Lung (tissue), 12 donors: ENCODE results near the gene NAALADL2. TPM values are rescaled to one million over a fixed set of nuclear protein-coding genes. Genes with fewer than 3 reads are reported as not detected.
A peak's percentile ranks its signal among the peaks of the same experiment; 100 is the strongest.

Experiments
- ATAC-seq: fragments of 200-7000 bp; cut with Tn5 transposase; one replicate; pipeline ENCODE4 v1.9.1; 2020; ENCODE audit warnings: moderate number of reproducible peaks; ENCODE audit not compliant: insufficient read depth, low FRiP score
- DNase-seq, 3 donors: peaks; one replicate each; pipeline ENCODE4 v3.0.0-alpha.2; 2013 to 2017
- H3K27ac ChIP-seq, 2 donors: one replicate each; pipeline ENCODE4 v1.5.1; 2013; ENCODE audit warnings: mild to moderate bottlenecking in 2 of 2, moderate library complexity in 2 of 2, control low read depth in 1 of 2, inconsistent platforms in 1 of 2, low read depth in 1 of 2, low read length in 1 of 2
- H3K27me3 ChIP-seq, 3 donors: one replicate each; pipeline ENCODE4 v1.5.1; 2013; ENCODE audit warnings: low read length in 2 of 3; ENCODE audit not compliant: control insufficient read depth in 3 of 3, insufficient read depth in 3 of 3
- H3K36me3 ChIP-seq, 4 donors: one replicate each; pipeline ENCODE4 v1.5.1; 2013; ENCODE audit warnings: low read length in 4 of 4, mild to moderate bottlenecking in 1 of 4, moderate library complexity in 1 of 4; ENCODE audit not compliant: control insufficient read depth in 4 of 4, insufficient read depth in 4 of 4
- H3K4me1 ChIP-seq, 5 donors: one replicate each; pipeline ENCODE4 v1.5.1; 2013; ENCODE audit warnings: low read length in 5 of 5, mild to moderate bottlenecking in 2 of 5, moderate library complexity in 1 of 5; ENCODE audit not compliant: control insufficient read depth in 5 of 5, insufficient read depth in 5 of 5
- H3K4me3 ChIP-seq: one replicate; pipeline ENCODE4 v1.5.1; 2013; ENCODE audit warnings: mild to moderate bottlenecking, control low read depth, moderate library complexity
- H3K9ac ChIP-seq, 2 donors: one replicate each; pipeline ENCODE4 v1.5.1; 2013; ENCODE audit warnings: low read length in 2 of 2, control low read depth in 1 of 2; ENCODE audit not compliant: insufficient read depth in 1 of 2
- H3K9me3 ChIP-seq, 4 donors: one replicate each; pipeline ENCODE4 v1.5.1; 2013; ENCODE audit warnings: low read length in 3 of 4, mild to moderate bottlenecking in 1 of 4, moderate library complexity in 1 of 4; ENCODE audit not compliant: control insufficient read depth in 4 of 4, insufficient read depth in 3 of 4
- CTCF ChIP-seq: IDR thresholded peaks from 2 replicates; pipeline ENCODE4 v1.5.1; 2012; ENCODE audit warnings: mild to moderate bottlenecking; ENCODE audit errors: control extremely low read depth, extremely low read depth
- WGBS, 2 donors: extraction: QIAGEN DNeasy Blood & Tissue Kit; methylation state at CpG; one replicate each; pipeline ENCODE4 v1.1.7; 2013; 5-methylcytosine and 5-hydroxymethylcytosine counted together
- polyA plus RNA-seq, 2 donors: library from polyadenylated mRNA; stranded (reverse); fragments of 200-250 nt; gene quantifications; one replicate each; pipeline ENCODE4 v1.2.1, GENCODE V29; 2013
- total RNA-seq, 2 donors: library from RNA; depleted of rRNA in 1 of 2; stranded (reverse); fragments of >200 nt in 1 of 2; gene quantifications; one replicate each; pipeline ENCODE4 v1.2.1, GENCODE V29; 2014 to 2021
- donor health status: control.
- donor health status: control.
- donor health status: Bipolar disorder and iron deficiency.
- donor health status: healthy.
- donor health status: DM: yes; HTN: yes; CAD: no.

The NAALADL2 gene
- total and polyA plus RNA-seq, 4 donors, result 0.49 to 46.7 (median 4.7) TPM

DNA sequence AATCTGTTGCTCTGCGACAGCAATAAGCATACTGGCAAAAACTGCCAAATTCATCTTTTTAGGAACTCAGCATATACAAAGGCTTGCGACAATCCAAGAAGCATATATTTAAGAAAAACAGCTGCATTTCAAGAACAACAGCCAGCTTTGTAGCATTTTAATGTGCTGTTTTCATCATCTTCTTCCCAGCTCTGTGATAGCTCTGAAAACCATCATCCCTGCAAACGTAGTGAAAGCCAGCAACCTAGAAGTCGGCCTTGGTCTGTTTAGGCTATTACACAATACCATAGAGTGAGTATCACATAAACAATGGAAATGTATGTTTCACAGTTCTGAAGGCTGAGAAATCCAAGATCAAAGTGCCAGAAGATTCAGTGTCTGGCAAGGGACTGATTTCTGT lies 187.5 kb downstream of the NAALADL2 start:
- 81 to 84% methylated on average over 4 of the region's 4 CpGs for WGBS, 2 donors
- Histone ChIP-seq H3K9me3 (peaks cover 0 to 7% (median 2%) of the 10 kb centered on the region in 4 donors), H3K36me3 (no peaks in the 10 kb centered on the region), H3K27ac (no peak overlapping the region), H3K27me3 (no peaks in the 10 kb centered on the region), H3K4me3 (no peak overlapping the region), H3K4me1 (peaks cover 0 to 15% (median 0%) of the 10 kb centered on the region in 5 donors), H3K9ac (peak overlapping the region in 1 of 2 donors; percentile 28)
- no peak for ATAC-seq
- DNase-seq, result peak; percentile 75 to 97 (median 95)
- TF ChIP-seq CTCF, result no peak

DNA sequence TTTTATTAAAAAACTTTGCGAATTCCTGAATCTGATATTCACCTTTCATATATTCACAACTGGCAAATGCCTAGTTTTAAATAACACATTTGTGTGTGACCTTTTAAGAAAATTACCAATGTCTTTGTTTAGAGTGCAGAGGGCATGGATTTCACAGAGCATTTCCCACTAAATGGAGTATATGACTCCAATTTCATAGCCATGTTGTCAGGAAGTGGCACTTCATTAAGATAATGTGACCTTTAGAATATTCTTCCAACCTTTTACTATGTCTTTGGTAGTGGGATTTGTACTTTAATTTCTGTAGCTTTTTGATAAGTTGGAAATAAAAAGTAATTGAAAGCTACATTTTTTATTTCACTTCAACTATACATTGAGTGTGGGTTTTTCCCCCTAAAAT lies 188.7 kb downstream of the NAALADL2 start:
- Histone ChIP-seq H3K4me1 (peaks cover 0 to 15% (median 0%) of the 10 kb centered on the region in 5 donors), H3K27me3 (no peaks in the 10 kb centered on the region), H3K9ac (no peak overlapping the region), H3K36me3 (no peaks in the 10 kb centered on the region), H3K9me3 (peaks cover 0 to 9% (median 3%) of the 10 kb centered on the region in 4 donors), H3K4me3 (no peak overlapping the region), H3K27ac (no peak overlapping the region)
- ATAC-seq (no peak), DNase-seq (peak in 2 of 3 donors; percentile 51 to 56)
- no peak for TF ChIP-seq CTCF
- WGBS, 2 donors, result 88 to 91% methylated on average over 1 of the region's 1 CpG

GRCh38 chr3:175057401-175057800 lies 198.3 kb downstream of the NAALADL2 start:
- TF ChIP-seq CTCF, result no peak
- ATAC-seq (no peak), DNase-seq (no peak)
- H3K9me3 ChIP-seq, result peaks cover 0 to 2% (median 0%) of the 10 kb centered on the region in 4 donors
- peaks cover 0 to 6% (median 0%) of the 10 kb centered on the region in 5 donors for H3K4me1 ChIP-seq
- WGBS, 2 donors, result 86 to 87% methylated on average over 3 of the region's 3 CpGs
- no peaks in the 10 kb centered on the region for H3K36me3 ChIP-seq
- H3K27me3 ChIP-seq, result no peaks in the 10 kb centered on the region
- H3K4me3 ChIP-seq, result no peak overlapping the region
- H3K27ac ChIP-seq, result no peak overlapping the region
- H3K9ac ChIP-seq, result no peak overlapping the region

DNA sequence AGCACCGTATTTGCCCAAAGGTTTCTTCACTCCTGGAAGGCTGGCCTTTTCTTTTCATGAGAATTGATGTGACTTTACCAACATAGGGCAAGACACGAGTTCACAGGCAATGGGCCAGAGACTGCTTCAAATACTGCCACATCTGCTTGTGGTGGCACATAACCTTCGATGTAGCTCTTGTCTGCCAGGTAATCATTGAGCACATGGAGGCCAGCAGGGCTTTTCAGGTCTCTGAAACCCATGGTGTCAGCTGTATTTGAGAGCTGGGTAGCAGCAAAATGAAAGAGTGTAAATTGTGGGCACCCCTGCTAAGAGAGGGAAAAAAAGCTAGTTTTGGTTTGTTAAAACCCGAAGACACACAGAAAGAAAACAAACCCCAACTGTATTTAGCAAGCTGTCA lies 200.7 kb downstream of the NAALADL2 start:
- no peak overlapping the region for H3K4me3 ChIP-seq
- DNase-seq (no peak), ATAC-seq (no peak)
- no peak overlapping the region for H3K27ac ChIP-seq
- no peak overlapping the region for H3K9ac ChIP-seq
- H3K36me3 ChIP-seq, result no peaks in the 10 kb centered on the region
- no peaks in the 10 kb centered on the region for H3K27me3 ChIP-seq
- no peak for TF ChIP-seq CTCF
- H3K9me3 ChIP-seq, result peaks cover 0 to 2% (median 0%) of the 10 kb centered on the region in 4 donors
- WGBS, 2 donors, result 78 to 89% methylated on average over 4 of the region's 4 CpGs
- H3K4me1 ChIP-seq, result peaks cover 0 to 12% (median 0%) of the 10 kb centered on the region in 5 donors
